ENCODE results near the gene HSPA12A.

HSPA12A gene

GRCh38 chr10:116721547-116722392, 20.6 kb downstream of the HSPA12A start:
- Histone ChIP-seq H3K4me3 (ENCODE audit: low read depth, low read length) (no peak overlapping the region), H3K27ac (ENCODE audit: extremely low read depth, low read depth, low read length) (no peak overlapping the region), H3K4me1 (ENCODE audit: control insufficient read depth, insufficient read depth, low read length) (peaks cover 4% of the 10 kb centered on the region; the same call in 1 of the 2 replicates), H3K9me3 (ENCODE audit: control insufficient read depth, insufficient read depth, low read depth, low read length) (no peaks in the 10 kb centered on the region), H3K36me3 (ENCODE audit: control insufficient read depth in 2 of 2, insufficient read depth in 1 of 2, low read length in 2 of 2) (no peaks in the 10 kb centered on the region)
- TF ChIP-seq, protein P1, sequence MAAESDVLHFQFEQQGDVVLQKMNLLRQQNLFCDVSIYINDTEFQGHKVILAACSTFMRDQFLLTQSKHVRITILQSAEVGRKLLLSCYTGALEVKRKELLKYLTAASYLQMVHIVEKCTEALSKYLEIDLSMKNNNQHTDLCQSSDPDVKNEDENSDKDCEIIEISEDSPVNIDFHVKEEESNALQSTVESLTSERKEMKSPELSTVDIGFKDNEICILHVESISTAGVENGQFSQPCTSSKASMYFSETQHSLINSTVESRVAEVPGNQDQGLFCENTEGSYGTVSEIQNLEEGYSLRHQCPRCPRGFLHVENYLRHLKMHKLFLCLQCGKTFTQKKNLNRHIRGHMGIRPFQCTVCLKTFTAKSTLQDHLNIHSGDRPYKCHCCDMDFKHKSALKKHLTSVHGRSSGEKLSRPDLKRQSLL (tag by site-specific recombination; IDR thresholded peaks at IDR 0.05), result no peak
- TF ChIP-seq ZNF544 (tag by site-specific recombination; IDR thresholded peaks at IDR 0.05) (no peak), ZNF596 (tag by site-specific recombination; IDR thresholded peaks at IDR 0.05) (no peak), ZNF133 (tag by site-specific recombination; IDR thresholded peaks at IDR 0.05) (no peak), GLIS1 (tag by site-specific recombination; IDR thresholded peaks at IDR 0.05) (peak; percentile 66; the same call in 1 of the 2 replicates), ZNF362 (tag by site-specific recombination; IDR thresholded peaks at IDR 0.05) (no peak), ZNF529 (tag by site-specific recombination; IDR thresholded peaks at IDR 0.05; ENCODE audit: insufficient replicate concordance) (peak; percentile 77), ZSCAN30 (tag by site-specific recombination; IDR thresholded peaks at IDR 0.05) (peak; percentile 92), ZNF239 (tag by site-specific recombination; IDR thresholded peaks at IDR 0.05) (no peak), ZIC2 (tag by site-specific recombination; IDR thresholded peaks at IDR 0.05) (peak; percentile 66; the same call in 1 of the 2 replicates), EGR2 (tag by site-specific recombination; IDR thresholded peaks at IDR 0.05; ENCODE audit: low read depth) (peak; percentile 86), ZFHX2 (tag by site-specific recombination; conservative IDR thresholded peaks at IDR 0.05) (peak; percentile 78), ZNF514 (tag by site-specific recombination; IDR thresholded peaks at IDR 0.05) (no peak), ZBTB49 (tag by site-specific recombination; IDR thresholded peaks at IDR 0.05; ENCODE audit: low read depth) (no peak)
- POLR2A ChIA-PET, result no interaction called here
- CTCF ChIA-PET, result interaction anchor here (0.7 kb wide), 1 partner anchor 56 kb away, joined by 3 read pairs; no protein-coding TSS in a partner anchor

- ChIA-PET CTCF (interaction anchor here (0.7 kb wide), 1 partner anchor 57 kb away, joined by 3 read pairs; no protein-coding TSS in a partner anchor), POLR2A (no interaction called here)
- no peak overlapping the region for H3K27ac ChIP-seq (ENCODE audit: extremely low read depth, low read depth, low read length)
- H3K4me1 ChIP-seq (ENCODE audit: control insufficient read depth, insufficient read depth, low read length), result peaks cover 4% of the 10 kb centered on the region; the same call in 1 of the 2 replicates
- H3K36me3 ChIP-seq (ENCODE audit: control insufficient read depth in 2 of 2, insufficient read depth in 1 of 2, low read length in 2 of 2), result no peaks in the 10 kb centered on the region
- no peaks in the 10 kb centered on the region for H3K9me3 ChIP-seq (ENCODE audit: control insufficient read depth, insufficient read depth, low read depth, low read length)
- no peak overlapping the region for H3K4me3 ChIP-seq (ENCODE audit: low read depth, low read length)
- TF ChIP-seq, protein P2, sequence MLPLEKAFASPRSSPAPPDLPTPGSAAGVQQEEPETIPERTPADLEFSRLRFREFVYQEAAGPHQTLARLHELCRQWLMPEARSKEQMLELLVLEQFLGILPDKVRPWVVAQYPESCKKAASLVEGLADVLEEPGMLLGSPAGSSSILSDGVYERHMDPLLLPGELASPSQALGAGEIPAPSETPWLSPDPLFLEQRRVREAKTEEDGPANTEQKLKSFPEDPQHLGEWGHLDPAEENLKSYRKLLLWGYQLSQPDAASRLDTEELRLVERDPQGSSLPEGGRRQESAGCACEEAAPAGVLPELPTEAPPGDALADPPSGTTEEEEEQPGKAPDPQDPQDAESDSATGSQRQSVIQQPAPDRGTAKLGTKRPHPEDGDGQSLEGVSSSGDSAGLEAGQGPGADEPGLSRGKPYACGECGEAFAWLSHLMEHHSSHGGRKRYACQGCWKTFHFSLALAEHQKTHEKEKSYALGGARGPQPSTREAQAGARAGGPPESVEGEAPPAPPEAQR (tag by site-specific recombination; IDR thresholded peaks at IDR 0.05), result no peak
- no peak for TF ChIP-seq ZNF621 (tag by site-specific recombination; IDR thresholded peaks at IDR 0.05)
- TF ChIP-seq HOXC10 (CRISPR knock-in tag; IDR thresholded peaks at IDR 0.05), result no peak
- no peak for TF ChIP-seq PRDM6 (tag by site-specific recombination; IDR thresholded peaks at IDR 0.05)
- TF ChIP-seq BCL6B (tag by site-specific recombination; IDR thresholded peaks at IDR 0.05), result no peak
- no peak for TF ChIP-seq ELK4 (IDR thresholded peaks at IDR 0.05; ENCODE audit: borderline replicate concordance, low read depth, low read length)
- no peak for TF ChIP-seq KLF16 (tag by site-specific recombination; IDR thresholded peaks at IDR 0.05)
- no peak for TF ChIP-seq ZNF223 (tag by site-specific recombination; IDR thresholded peaks at IDR 0.05)
These were observed 21.5 kb downstream of the HSPA12A start for GRCh38 chr10:116720668-116721546.

All from HEK293 (cell line).